Tibial nerve (tissue), 4 donors: ENCODE results near the gene IMPA2. TPM values are rescaled to one million over a fixed set of nuclear protein-coding genes. Genes with fewer than 3 reads are reported as not detected.

Experiments used
- DNase-seq, 2 donors: peaks; one replicate each; pipeline ENCODE4 v3.0.0-alpha.2; 2019; ENCODE audit warnings: low spot score in 2 of 2
- H3K27ac ChIP-seq, 4 donors: fragments of 200-600 bp; sonication (generic) in 3 of 4; one replicate each; pipeline ENCODE4 v1.5.1; 2017 to 2019; ENCODE audit warnings: mild to moderate bottlenecking in 1 of 4
- H3K27me3 ChIP-seq, 2 donors: fragments of 200-600 bp; sonication (generic) in 1 of 2; one replicate each; pipeline versions ENCODE4 v1.5.1 to v1.6.0; 2017 to 2019
- H3K36me3 ChIP-seq, 3 donors: fragments of 200-600 bp; sonication (generic); one replicate each; pipeline ENCODE4 v1.5.1; 2018 to 2019
- H3K4me1 ChIP-seq, 4 donors: fragments of 200-600 bp; sonication (generic) in 3 of 4; one replicate each; pipeline ENCODE4 v1.5.1; 2017 to 2019
- H3K4me3 ChIP-seq, 4 donors: fragments of 200-600 bp; sonication (generic) in 3 of 4; one replicate each; pipeline ENCODE4 v1.5.1; 2017 to 2019; ENCODE audit warnings: mild to moderate bottlenecking in 1 of 4, moderate library complexity in 1 of 4
- H3K9me3 ChIP-seq, 4 donors: fragments of 200-600 bp; sonication (generic) in 3 of 4; one replicate each; pipeline ENCODE4 v1.5.1; 2017 to 2019
- EP300 ChIP-seq, 2 donors: sonication (generic); formaldehyde crosslinking; IDR thresholded peaks; one replicate each; pipeline ENCODE4 v1.6.1; 2017; ENCODE audit warnings: antibody characterized with exemption in 2 of 2, mild to moderate bottlenecking in 1 of 2
- POLR2A ChIP-seq, 2 donors: fragments of 450-650 bp; IDR thresholded peaks; one replicate each; pipeline ENCODE4 v1.6.1; 2017; ENCODE audit warnings: antibody characterized with exemption in 2 of 2, mild to moderate bottlenecking in 2 of 2, moderate library complexity in 2 of 2
- WGBS, 2 donors: methylation state at CpG; one replicate each; pipeline ENCODE4 v1.1.5; 2018; 5-methylcytosine and 5-hydroxymethylcytosine counted together
- total RNA-seq, 4 donors: library from RNA; depleted of rRNA; stranded (reverse); fragments of >200 nt; gene quantifications; one replicate each; pipeline ENCODE4 v1.1.0, GENCODE V29; 2016
- TF ChIP-seq, protein P1 (sequence below), 5 experiments: fragments of 200-600 bp in 3 of 5; fragments of 450-650 bp in 2 of 5; sonication (generic) in 3 of 5; IDR thresholded peaks; one replicate each; pipeline ENCODE4 v1.5.1; 2016 to 2019; ENCODE audit warnings: antibody characterized with exemption in 5 of 5, mild to moderate bottlenecking in 3 of 5, moderate library complexity in 2 of 5

The IMPA2 gene
- total RNA-seq, 4 donors from 2014 or later = 12.7 to 62.4 (median 36.2) TPM

GRCh38 chr18:12023375-12023774 lies 42.1 kb downstream of the IMPA2 start:
- Histone ChIP-seq H3K36me3 (peaks cover 0 to 45% (median 0%) of the 10 kb centered on the region in 3 donors), H3K4me1 (peaks cover 0 to 13% (median 0%) of the 10 kb centered on the region in 4 donors), H3K27me3 (no peaks in the 10 kb centered on the region), H3K27ac (no peak overlapping the region), H3K9me3 (no peaks in the 10 kb centered on the region), H3K4me3 (no peak overlapping the region)
- no peak for DNase-seq
- WGBS, 2 donors = 100% methylated on average over 3 of the region's 3 CpGs
- TF ChIP-seq, protein P1, sequence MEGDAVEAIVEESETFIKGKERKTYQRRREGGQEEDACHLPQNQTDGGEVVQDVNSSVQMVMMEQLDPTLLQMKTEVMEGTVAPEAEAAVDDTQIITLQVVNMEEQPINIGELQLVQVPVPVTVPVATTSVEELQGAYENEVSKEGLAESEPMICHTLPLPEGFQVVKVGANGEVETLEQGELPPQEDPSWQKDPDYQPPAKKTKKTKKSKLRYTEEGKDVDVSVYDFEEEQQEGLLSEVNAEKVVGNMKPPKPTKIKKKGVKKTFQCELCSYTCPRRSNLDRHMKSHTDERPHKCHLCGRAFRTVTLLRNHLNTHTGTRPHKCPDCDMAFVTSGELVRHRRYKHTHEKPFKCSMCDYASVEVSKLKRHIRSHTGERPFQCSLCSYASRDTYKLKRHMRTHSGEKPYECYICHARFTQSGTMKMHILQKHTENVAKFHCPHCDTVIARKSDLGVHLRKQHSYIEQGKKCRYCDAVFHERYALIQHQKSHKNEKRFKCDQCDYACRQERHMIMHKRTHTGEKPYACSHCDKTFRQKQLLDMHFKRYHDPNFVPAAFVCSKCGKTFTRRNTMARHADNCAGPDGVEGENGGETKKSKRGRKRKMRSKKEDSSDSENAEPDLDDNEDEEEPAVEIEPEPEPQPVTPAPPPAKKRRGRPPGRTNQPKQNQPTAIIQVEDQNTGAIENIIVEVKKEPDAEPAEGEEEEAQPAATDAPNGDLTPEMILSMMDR (IDR thresholded peaks at IDR 0.05) = no peak
- no peak for TF ChIP-seq EP300 (IDR thresholded peaks at IDR 0.05)
- TF ChIP-seq POLR2A (IDR thresholded peaks at IDR 0.05) = no peak

- TF ChIP-seq POLR2A (IDR thresholded peaks at IDR 0.05) (no peak), EP300 (IDR thresholded peaks at IDR 0.05) (no peak)
- TF ChIP-seq, protein P1 (IDR thresholded peaks at IDR 0.05) = no peak
- Histone ChIP-seq H3K36me3 (peaks cover 0 to 65% (median 0%) of the 10 kb centered on the region in 3 donors), H3K27ac (no peak overlapping the region), H3K4me3 (no peak overlapping the region), H3K4me1 (peaks cover 0 to 7% (median 0%) of the 10 kb centered on the region in 4 donors), H3K27me3 (no peaks in the 10 kb centered on the region), H3K9me3 (no peaks in the 10 kb centered on the region)
- no peak for DNase-seq
- 87 to 96% methylated on average over 4 to 5 of the region's 5 CpGs for whole genome bisulfite sequencing, 2 donors
Measured at GRCh38 chr18:12026562-12026961, 45.3 kb downstream of the IMPA2 start.

DNA sequence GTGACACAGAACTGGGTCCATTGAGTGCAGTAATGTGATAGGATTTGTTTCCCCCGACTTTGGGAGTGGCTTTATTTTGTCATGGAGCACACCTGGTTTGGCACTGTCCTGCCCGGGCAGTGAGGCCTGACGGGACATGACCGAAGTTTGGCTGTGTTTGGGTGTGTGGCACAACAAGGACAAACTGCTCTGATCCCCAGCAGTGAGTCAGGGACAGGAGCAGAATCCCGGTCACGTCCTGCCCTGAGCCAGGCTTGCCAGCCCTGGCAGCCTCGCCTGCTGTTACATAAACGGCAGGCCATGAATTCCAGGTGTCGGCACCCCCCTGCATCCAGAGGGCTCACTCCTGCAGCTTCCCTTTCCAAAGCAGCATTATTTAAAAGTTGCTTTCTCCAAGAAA lies 45.7 kb downstream of the IMPA2 start:
- TF ChIP-seq, protein P1 (IDR thresholded peaks at IDR 0.05) = no peak
- no peak for TF ChIP-seq POLR2A (IDR thresholded peaks at IDR 0.05)
- TF ChIP-seq EP300 (IDR thresholded peaks at IDR 0.05) = no peak
- no peaks in the 10 kb centered on the region for H3K27me3 ChIP-seq
- no peak overlapping the region for H3K4me3 ChIP-seq
- H3K4me1 ChIP-seq = peaks cover 0 to 11% (median 0%) of the 10 kb centered on the region in 4 donors
- peak overlapping the region in 1 of 4 donors; percentile 8 for H3K27ac ChIP-seq
- DNase-seq = no peak
- H3K9me3 ChIP-seq = no peaks in the 10 kb centered on the region
- 74 to 77% methylated on average over 9 of the region's 9 CpGs for WGBS, 2 donors
- H3K36me3 ChIP-seq = peaks cover 0 to 60% (median 0%) of the 10 kb centered on the region in 3 donors

DNA sequence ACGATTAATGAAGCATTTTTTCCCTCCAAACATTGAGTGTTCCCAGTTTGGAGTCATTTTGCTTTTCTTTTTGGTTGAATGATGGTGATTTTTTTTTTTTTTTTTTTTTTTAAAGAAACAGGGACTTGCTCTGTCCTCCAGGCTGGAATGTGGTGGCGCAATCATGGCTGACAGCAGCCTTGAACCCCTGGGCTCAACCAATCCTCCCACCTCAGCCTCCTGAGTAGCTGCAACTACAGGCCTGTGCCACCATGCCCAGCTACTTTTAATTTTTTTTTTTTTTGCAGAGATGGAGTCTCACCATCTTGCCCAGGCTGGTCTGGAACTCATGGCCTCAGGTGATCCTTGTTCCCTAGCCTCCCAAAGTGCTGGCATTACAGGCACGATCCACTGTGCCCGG lies 46.2 kb downstream of the IMPA2 start:
- peaks cover 0 to 60% (median 0%) of the 10 kb centered on the region in 3 donors for H3K36me3 ChIP-seq
- WGBS, 2 donors = 80 to 84% methylated on average over 4 of the region's 4 CpGs

DNA sequence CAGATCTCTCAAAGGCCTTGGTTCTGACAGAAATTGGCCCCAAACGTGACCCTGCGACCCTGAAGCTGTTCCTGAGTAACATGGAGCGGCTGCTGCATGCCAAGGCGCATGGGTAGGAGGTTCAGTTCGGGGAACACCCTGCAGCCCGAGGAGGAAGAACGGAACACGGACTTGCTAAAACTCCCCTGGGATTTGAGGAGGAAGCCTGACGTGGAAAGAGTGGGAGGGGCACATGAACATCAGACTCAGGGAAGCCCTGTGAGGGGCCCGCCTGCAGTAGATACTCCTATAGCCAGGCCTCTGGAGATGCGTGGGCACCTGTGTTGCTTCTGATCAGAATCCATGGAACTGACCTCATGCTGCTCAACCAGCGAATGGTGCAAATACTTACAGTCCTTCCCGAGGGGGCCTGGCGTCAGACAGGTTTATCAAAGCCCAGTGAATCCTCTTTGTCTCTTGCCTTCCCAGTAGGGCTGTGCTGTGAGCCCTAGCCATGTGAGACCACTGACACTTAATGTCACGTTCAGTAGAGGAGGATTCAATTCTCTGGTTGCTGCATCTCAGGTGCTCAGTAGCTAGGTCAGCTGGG lies 46.8 kb downstream of the IMPA2 start:
- Histone ChIP-seq H3K27ac (no peak overlapping the region), H3K4me3 (no peak overlapping the region), H3K4me1 (peaks cover 0 to 17% (median 0%) of the 10 kb centered on the region in 4 donors), H3K9me3 (no peaks in the 10 kb centered on the region), H3K36me3 (peaks cover 0 to 58% (median 0%) of the 10 kb centered on the region in 3 donors), H3K27me3 (no peaks in the 10 kb centered on the region)
- no peak for DNase-seq
- WGBS, 2 donors = 73 to 77% methylated on average over 15 of the region's 15 CpGs
- TF ChIP-seq EP300 (IDR thresholded peaks at IDR 0.05) = no peak
- no peak for TF ChIP-seq POLR2A (IDR thresholded peaks at IDR 0.05)
- TF ChIP-seq, protein P1 (IDR thresholded peaks at IDR 0.05) = no peak

More for the DNA sequence above, 46.2 kb downstream of the IMPA2 start:
- no peaks in the 10 kb centered on the region for H3K27me3 ChIP-seq
- H3K4me3 ChIP-seq = no peak overlapping the region
- H3K4me1 ChIP-seq = peaks cover 0 to 15% (median 0%) of the 10 kb centered on the region in 4 donors
- TF ChIP-seq, protein P1 (IDR thresholded peaks at IDR 0.05) = no peak
- no peak for TF ChIP-seq POLR2A (IDR thresholded peaks at IDR 0.05)
- TF ChIP-seq EP300 (IDR thresholded peaks at IDR 0.05) = no peak
- no peak for DNase-seq
- no peak overlapping the region for H3K27ac ChIP-seq
- no peaks in the 10 kb centered on the region for H3K9me3 ChIP-seq
